Adipocyte (in vitro differentiated cells): ENCODE data around the gene MCTP2.

Experiments
- DNase-seq: peaks from one replicate; pipeline ENCODE4 v3.0.0-alpha.2; 2015; ENCODE audit warnings: low read depth
- H3K27me3 ChIP-seq: replicated peaks from 2 replicates; pipeline ENCODE4 v1.7.0; 2013; ENCODE audit warnings: mild to moderate bottlenecking, low read length, moderate library complexity; ENCODE audit not compliant: control insufficient read depth, insufficient read depth
- H3K36me3 ChIP-seq: 2 replicates; pipeline ENCODE4 v1.7.0; 2013; ENCODE audit warnings: low read length, mild to moderate bottlenecking, moderate library complexity; ENCODE audit not compliant: control insufficient read depth, insufficient read depth, severe bottlenecking
- H3K4me1 ChIP-seq: 2 replicates; pipeline ENCODE4 v1.7.0; 2013; ENCODE audit warnings: mild to moderate bottlenecking, low read length, moderate library complexity; ENCODE audit not compliant: control insufficient read depth, insufficient read depth
- H3K4me3 ChIP-seq: 2 replicates; pipeline ENCODE4 v1.7.0; 2013; ENCODE audit warnings: mild to moderate bottlenecking, low read length, moderate library complexity
- H3K9ac ChIP-seq: 2 replicates; pipeline ENCODE4 v1.7.0; 2013; ENCODE audit warnings: mild to moderate bottlenecking, low read length, moderate library complexity
- H3K9me3 ChIP-seq: 2 replicates; pipeline ENCODE4 v1.7.0; 2013; ENCODE audit warnings: mild to moderate bottlenecking, low read length, moderate library complexity; ENCODE audit not compliant: control insufficient read depth

MCTP2 gene

DNA sequence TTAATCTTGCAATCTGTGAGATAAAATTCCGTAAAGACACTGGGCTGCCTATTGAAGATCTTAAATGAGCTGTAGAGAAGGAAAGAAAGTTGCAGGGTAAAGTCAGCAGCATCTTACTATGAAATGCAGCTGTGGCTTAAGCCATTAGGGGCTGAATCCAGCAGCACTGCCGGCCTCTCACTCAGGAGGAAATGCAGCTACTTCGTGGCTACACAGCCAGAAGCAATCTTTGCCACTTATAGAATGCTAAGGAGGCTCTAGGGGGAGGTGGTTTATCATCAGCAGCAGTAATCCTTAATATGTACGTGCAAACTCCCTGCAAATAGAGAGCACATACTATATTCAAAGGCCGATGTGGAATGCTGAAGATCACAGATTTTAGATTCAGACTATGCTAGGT, 19.1 kb upstream of the MCTP2 start:
- Histone ChIP-seq H3K27me3 (no peaks in the 10 kb centered on the region), H3K4me1 (no peaks in the 10 kb centered on the region), H3K4me3 (no peak overlapping the region), H3K9ac (no peak overlapping the region), H3K36me3 (no peaks in the 10 kb centered on the region), H3K9me3 (no peaks in the 10 kb centered on the region)
- DNase-seq = no peak

GRCh38 chr15:94225616-94226015, 5.7 kb upstream of the MCTP2 start:
- Histone ChIP-seq H3K4me1 (peaks cover 23% of the 10 kb centered on the region), H3K27me3 (no peaks in the 10 kb centered on the region)

DNA sequence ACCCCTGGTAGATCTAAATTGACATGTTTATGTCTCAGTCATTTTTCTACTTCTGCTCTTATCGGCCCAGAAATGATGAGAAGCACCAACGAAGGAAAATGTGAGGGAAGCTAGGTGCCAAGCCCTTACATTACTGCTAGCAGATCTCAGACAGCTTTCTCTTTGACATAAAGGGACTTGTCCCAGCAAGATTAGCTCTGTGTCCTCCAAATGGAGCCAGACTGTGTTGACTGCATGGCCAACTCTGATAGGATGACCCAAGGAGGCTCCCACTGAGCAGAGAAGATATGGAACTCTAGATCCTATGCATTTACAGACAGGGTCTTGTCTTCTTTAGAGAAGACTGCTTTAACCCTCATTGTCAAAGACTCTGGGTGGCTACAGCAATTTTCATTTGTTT, 2.8 kb upstream of the MCTP2 start:
- Histone ChIP-seq H3K9me3 (no peaks in the 10 kb centered on the region), H3K27me3 (no peaks in the 10 kb centered on the region), H3K36me3 (no peaks in the 10 kb centered on the region), H3K9ac (no peak overlapping the region), H3K4me3 (no peak overlapping the region), H3K4me1 (peaks cover 39% of the 10 kb centered on the region)
- no peak for DNase-seq

More at GRCh38 chr15:94225616-94226015, 5.7 kb upstream of the MCTP2 start:
- Histone ChIP-seq H3K9me3 (no peaks in the 10 kb centered on the region), H3K36me3 (no peaks in the 10 kb centered on the region), H3K9ac (peak overlapping the region; percentile 22), H3K4me3 (peak overlapping the region; percentile 1)
- DNase-seq = peak; percentile 64

DNA sequence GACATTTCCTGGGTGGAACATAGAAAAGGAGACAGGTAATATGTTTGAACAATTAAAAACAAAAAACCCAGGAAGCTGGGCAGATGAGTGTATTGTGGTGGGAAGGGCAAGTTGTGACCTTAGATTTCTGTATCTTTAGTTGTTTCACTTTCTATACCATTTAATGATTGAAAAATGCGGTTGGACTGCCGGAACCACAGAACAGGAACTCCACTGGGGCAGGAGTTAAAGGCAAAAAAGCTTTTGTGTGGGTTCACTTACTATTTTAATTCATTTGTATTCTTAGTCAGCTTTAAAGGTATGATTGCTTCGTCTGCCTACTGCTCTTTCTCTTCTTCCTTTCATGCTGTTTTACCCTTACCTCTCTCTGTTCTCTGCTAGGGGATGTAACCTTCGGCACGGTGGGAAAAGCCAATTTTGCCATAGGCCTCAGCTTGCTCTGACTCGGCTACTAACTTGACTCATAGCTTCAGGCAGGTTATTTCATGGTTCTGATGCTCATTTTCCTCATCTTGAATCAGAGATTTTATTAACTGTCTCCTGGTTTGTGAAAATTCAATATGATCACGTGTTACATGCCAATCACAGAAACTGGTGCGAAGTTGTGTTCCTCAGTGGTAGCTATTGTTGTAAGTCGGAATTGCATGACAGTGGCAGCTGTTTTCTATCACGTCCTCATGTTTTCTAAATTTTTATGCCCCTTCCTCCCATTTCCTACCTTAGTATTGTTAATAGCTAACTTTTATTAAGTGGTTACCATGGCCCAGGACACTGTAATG, 1.6 kb upstream of the MCTP2 start:
- H3K36me3 ChIP-seq = no peaks in the 10 kb centered on the region
- H3K27me3 ChIP-seq = no peaks in the 10 kb centered on the region
- no peak for DNase-seq
- peaks cover 51% of the 10 kb centered on the region for H3K4me1 ChIP-seq
- peak overlapping the region; percentile 86 for H3K4me3 ChIP-seq
- H3K9me3 ChIP-seq = no peaks in the 10 kb centered on the region
- H3K9ac ChIP-seq = peak overlapping the region; percentile 87

DNA sequence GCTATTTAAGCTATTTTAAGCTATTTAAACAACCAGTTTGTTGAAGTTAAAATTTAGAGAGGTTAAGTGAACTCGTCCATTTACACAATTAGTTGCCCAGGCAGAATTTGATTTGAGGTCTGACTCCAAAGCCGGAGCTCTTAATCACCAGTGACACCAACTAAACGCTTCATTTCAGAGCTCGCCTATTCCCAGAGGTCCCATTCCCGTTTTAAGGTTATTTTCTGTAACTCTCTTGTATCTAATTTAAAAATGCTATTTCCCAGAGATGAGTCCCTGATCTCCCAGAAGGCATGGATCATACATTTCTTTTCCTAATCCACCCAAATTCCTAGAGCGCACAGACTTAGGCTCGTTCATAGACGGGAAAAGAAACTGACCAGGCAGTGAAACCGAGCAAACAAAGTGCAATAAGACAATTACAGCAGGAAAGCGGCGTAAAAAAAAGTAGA, 904 bp upstream of the MCTP2 start:
- no peaks in the 10 kb centered on the region for H3K36me3 ChIP-seq
- H3K9ac ChIP-seq = peak overlapping the region; percentile 87
- no peaks in the 10 kb centered on the region for H3K9me3 ChIP-seq
- no peak for DNase-seq
- peaks cover 51% of the 10 kb centered on the region for H3K4me1 ChIP-seq
- H3K27me3 ChIP-seq = no peaks in the 10 kb centered on the region
- peak overlapping the region; percentile 86 for H3K4me3 ChIP-seq

DNA sequence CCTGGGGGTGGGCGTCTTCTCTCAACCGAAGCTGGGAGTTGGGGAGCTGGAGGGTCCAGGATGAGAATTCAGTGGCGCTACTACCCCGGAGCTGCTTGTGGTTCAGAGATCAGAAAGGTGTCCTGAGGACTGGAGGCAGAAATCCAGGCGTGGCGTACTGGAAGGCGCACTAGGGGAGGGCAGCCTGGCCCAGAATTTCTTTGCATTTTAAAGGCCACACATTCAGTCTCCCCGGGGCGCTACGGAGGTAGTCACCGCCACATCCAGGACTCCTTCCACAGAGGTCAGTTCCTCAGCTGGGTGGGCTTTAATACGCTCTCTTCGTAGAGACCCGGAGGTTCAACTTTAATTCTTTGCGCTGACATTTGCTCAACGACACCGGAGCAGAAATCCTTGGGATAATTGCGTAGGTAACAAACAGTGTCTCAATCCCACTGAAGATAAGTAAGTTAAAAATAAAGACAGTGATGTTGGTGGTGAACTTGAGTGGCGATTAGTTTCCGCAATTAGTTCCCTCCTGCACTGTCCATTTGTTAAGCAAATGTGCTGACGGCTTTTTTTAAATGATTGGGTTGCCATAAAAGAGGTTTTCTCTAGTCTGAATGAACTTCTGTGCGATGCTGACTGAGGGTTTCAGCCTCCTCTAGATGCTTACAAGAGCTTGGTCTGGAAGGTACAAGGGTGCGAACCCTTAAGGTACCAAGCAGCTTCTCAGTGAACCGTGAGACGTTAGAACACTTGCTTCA, 535 bp downstream of the MCTP2 start:
- Histone ChIP-seq H3K9me3 (no peaks in the 10 kb centered on the region), H3K36me3 (no peaks in the 10 kb centered on the region), H3K4me3 (peak overlapping the region; percentile 86), H3K4me1 (peaks cover 49% of the 10 kb centered on the region), H3K9ac (peak overlapping the region; percentile 87), H3K27me3 (no peaks in the 10 kb centered on the region)
- DNase-seq = peak; percentile 34

DNA sequence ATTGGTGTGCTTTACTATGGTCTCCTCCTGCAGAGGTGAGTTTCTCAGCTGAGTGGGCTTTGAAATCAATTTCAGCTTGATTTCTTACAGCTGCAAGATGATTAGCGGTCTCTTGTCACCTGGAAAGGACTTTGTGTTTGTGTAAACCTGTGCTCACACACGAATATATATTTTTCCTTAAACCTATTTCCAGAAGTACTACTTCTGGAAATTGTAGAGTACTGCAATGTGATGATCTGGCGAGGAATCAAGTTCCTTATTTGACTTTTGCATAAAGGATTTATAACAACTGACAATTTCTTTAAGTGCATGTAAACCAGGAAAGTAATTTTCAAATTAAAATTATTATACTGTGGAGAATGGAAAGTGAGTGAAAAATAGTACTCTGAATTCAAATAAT, 2.1 kb downstream of the MCTP2 start:
- no peaks in the 10 kb centered on the region for H3K36me3 ChIP-seq
- H3K4me3 ChIP-seq = peak overlapping the region; percentile 86
- no peaks in the 10 kb centered on the region for H3K9me3 ChIP-seq
- H3K4me1 ChIP-seq = peaks cover 49% of the 10 kb centered on the region
- no peak overlapping the region for H3K9ac ChIP-seq
- peak; percentile 20 for DNase-seq
- H3K27me3 ChIP-seq = no peaks in the 10 kb centered on the region

DNA sequence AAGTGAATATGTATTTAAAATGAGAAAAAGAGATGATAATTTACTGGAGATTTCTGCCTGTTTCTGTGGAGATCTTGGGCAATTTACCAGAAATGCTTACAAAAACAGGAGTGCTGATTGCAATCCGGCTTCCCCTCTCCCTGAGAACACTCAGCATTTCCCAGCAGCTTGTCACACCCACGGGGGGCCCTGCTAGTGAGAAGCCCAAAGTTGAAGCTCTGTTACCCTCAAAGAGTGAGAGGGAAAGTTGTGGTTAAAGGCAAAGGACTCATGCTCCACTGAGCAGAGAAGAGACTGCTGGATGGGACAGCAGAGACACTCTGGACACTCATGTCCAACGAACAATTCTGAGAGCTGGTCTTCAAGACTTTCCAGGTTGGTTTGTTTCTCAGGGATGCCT, 2.9 kb downstream of the MCTP2 start:
- peak overlapping the region; percentile 6 for H3K9ac ChIP-seq
- DNase-seq = peak; percentile 54
- H3K4me1 ChIP-seq = peaks cover 49% of the 10 kb centered on the region
- H3K27me3 ChIP-seq = no peaks in the 10 kb centered on the region
- no peaks in the 10 kb centered on the region for H3K36me3 ChIP-seq
- no peaks in the 10 kb centered on the region for H3K9me3 ChIP-seq
- H3K4me3 ChIP-seq = peak overlapping the region; percentile 86

DNA sequence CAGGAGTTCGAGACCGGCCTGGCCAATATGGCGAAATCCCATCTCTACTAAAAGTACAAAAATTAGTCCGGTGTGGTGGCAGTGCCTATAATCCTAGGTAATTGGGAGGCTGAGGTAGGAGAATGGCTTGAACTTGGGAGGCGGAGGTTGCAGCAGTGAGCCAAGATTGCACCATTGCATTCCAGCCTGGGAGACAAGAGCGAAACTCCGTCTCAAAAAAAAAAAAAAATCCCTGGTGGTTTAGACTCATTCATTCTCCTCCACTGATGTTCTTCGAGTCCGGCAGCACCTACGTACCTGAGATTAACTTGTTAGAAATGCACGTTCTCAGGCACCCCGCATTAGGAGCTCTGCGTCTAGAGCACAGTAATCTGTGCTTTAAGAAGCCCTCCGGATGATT, 3.7 kb downstream of the MCTP2 start:
- Histone ChIP-seq H3K9ac (no peak overlapping the region), H3K27me3 (no peaks in the 10 kb centered on the region), H3K36me3 (no peaks in the 10 kb centered on the region), H3K9me3 (no peaks in the 10 kb centered on the region), H3K4me3 (no peak overlapping the region), H3K4me1 (peaks cover 44% of the 10 kb centered on the region)
- DNase-seq = no peak

- no peaks in the 10 kb centered on the region for H3K9me3 ChIP-seq
- H3K27me3 ChIP-seq = no peaks in the 10 kb centered on the region
- H3K36me3 ChIP-seq = no peaks in the 10 kb centered on the region
Measured at GRCh38 chr15:94235646-94236045, 4.3 kb downstream of the MCTP2 start.

GRCh38 chr15:94236608-94237007, 5.2 kb downstream of the MCTP2 start:
- Histone ChIP-seq H3K27me3 (no peaks in the 10 kb centered on the region), H3K36me3 (no peaks in the 10 kb centered on the region), H3K9me3 (no peaks in the 10 kb centered on the region), H3K4me1 (peaks cover 40% of the 10 kb centered on the region), H3K9ac (no peak overlapping the region), H3K4me3 (no peak overlapping the region)
- no peak for DNase-seq

More at GRCh38 chr15:94235646-94236045, 4.3 kb downstream of the MCTP2 start:
- DNase-seq = no peak
- H3K9ac ChIP-seq = no peak overlapping the region
- peaks cover 40% of the 10 kb centered on the region for H3K4me1 ChIP-seq
- no peak overlapping the region for H3K4me3 ChIP-seq
